Neural cell (in vitro differentiated cells): ENCODE results near the gene FKBP2. TPM values are rescaled to one million over a fixed set of nuclear protein-coding genes. Genes with fewer than 3 reads are reported as not detected.
A peak's percentile ranks its signal among the peaks of the same experiment; 100 is the strongest.

Experiments used
- H2AFZ ChIP-seq: fragments of 200-600, 300-800 bp; sonication (generic), shearing (Covaris generic); 2 replicates; pipeline ENCODE4 v1.6.0; 2014; ENCODE audit warnings: low read depth, mild to moderate bottlenecking, antibody characterized with exemption, low read length, moderate library complexity
- H3F3A ChIP-seq: fragments of 200-600 bp; shearing (Covaris generic); 2 replicates; pipeline ENCODE4 v1.6.1; 2016; ENCODE audit warnings: mild to moderate bottlenecking, moderate library complexity, mixed read lengths, antibody characterized with exemption, low read length; ENCODE audit not compliant: insufficient read depth, poor library complexity, severe bottlenecking
- H3K27ac ChIP-seq: fragments of 200-600, 300-800 bp; sonication (generic), shearing (Covaris generic); 2 replicates; pipeline ENCODE4 v1.5.1; 2014; ENCODE audit warnings: mild to moderate bottlenecking, low read length, moderate library complexity
- H3K27me3 ChIP-seq: fragments of 300-800, 200-600 bp; sonication (generic), shearing (Covaris generic); 2 replicates; pipeline ENCODE4 v1.6.0; 2014; ENCODE audit warnings: mild to moderate bottlenecking, low read depth, low read length, moderate library complexity; ENCODE audit not compliant: insufficient read depth
- H3K36me3 ChIP-seq: fragments of 300-800, 200-600 bp; sonication (generic), shearing (Covaris generic); 2 replicates; pipeline ENCODE4 v1.5.1; 2014; ENCODE audit warnings: mild to moderate bottlenecking, antibody characterized with exemption, low read length, moderate library complexity; ENCODE audit not compliant: insufficient read depth
- H3K4me2 ChIP-seq: fragments of 300-800, 200-600 bp; sonication (generic), shearing (Covaris generic); 2 replicates; pipeline ENCODE4 v1.6.0; 2014; ENCODE audit warnings: mild to moderate bottlenecking, low read length
- H3K4me3 ChIP-seq: fragments of 300-800, 200-600 bp; sonication (generic), shearing (Covaris generic); 2 replicates; pipeline ENCODE4 v1.5.1; 2014; ENCODE audit warnings: mild to moderate bottlenecking, low read length, moderate library complexity
- H3K79me2 ChIP-seq: fragments of 200-600 bp; shearing (Covaris generic); replicated peaks from 2 replicates; pipeline ENCODE4 v1.6.0; 2014; ENCODE audit warnings: mild to moderate bottlenecking, low read length, moderate library complexity; ENCODE audit not compliant: insufficient read depth
- H3K9ac ChIP-seq: fragments of 300-800, 200-600 bp; sonication (generic), shearing (Covaris generic); 2 replicates; pipeline ENCODE4 v1.6.1; 2016; ENCODE audit warnings: mild to moderate bottlenecking, low read length, mixed read lengths
- H3K9me2 ChIP-seq: fragments of 200-600 bp; shearing (Covaris generic); 2 replicates; pipeline ENCODE4 v1.6.1; 2016; ENCODE audit warnings: mild to moderate bottlenecking, low read length, mixed read lengths; ENCODE audit not compliant: insufficient read depth
- H3K9me3 ChIP-seq: fragments of 200-600, 300-800 bp; sonication (generic), shearing (Covaris generic); 2 replicates; pipeline ENCODE4 v1.6.1; 2016; ENCODE audit warnings: mild to moderate bottlenecking, mixed run types, low read length, moderate library complexity, mixed read lengths
- H4K20me1 ChIP-seq: fragments of 200-600 bp; shearing (Covaris generic); 2 replicates; pipeline ENCODE4 v1.6.1; 2016; ENCODE audit warnings: mild to moderate bottlenecking, mixed run types; ENCODE audit not compliant: insufficient read depth
- EP300 ChIP-seq: fragments of 450-650 bp; conservative IDR thresholded peaks from 2 replicates; pipeline ENCODE4 v1.6.1; 2014; ENCODE audit warnings: antibody characterized with exemption, mild to moderate bottlenecking, moderate library complexity; ENCODE audit not compliant: poor library complexity, severe bottlenecking
- EZH2 ChIP-seq: fragments of 200-600, 300-800 bp; shearing (Covaris generic), sonication (generic); IDR thresholded peaks from 2 replicates; pipeline ENCODE4 v1.6.1; 2014; ENCODE audit warnings: antibody characterized with exemption, low read length, borderline replicate concordance, mild to moderate bottlenecking; ENCODE audit not compliant: insufficient read depth, poor library complexity, severe bottlenecking
- MXI1 ChIP-seq: fragments of 450-650 bp; conservative IDR thresholded peaks from 2 replicates; pipeline ENCODE4 v1.6.1; 2014; ENCODE audit warnings: antibody characterized with exemption, mild to moderate bottlenecking; ENCODE audit not compliant: poor library complexity, severe bottlenecking
- POLR2AphosphoS5 ChIP-seq: IDR thresholded peaks from 2 replicates; pipeline ENCODE4 v1.6.1; 2012
- RAD21 ChIP-seq: fragments of 450-650 bp; conservative IDR thresholded peaks from 2 replicates; pipeline ENCODE4 v1.6.1; 2014; ENCODE audit warnings: antibody characterized with exemption, mild to moderate bottlenecking, moderate library complexity
- SMC3 ChIP-seq: fragments of 450-650 bp; conservative IDR thresholded peaks from 2 replicates; pipeline ENCODE4 v1.6.1; 2014; ENCODE audit warnings: antibody characterized with exemption, mild to moderate bottlenecking, moderate library complexity; ENCODE audit not compliant: poor library complexity
- TAF1 ChIP-seq: IDR thresholded peaks from 2 replicates; pipeline ENCODE4 v1.6.1; 2012; ENCODE audit warnings: low read depth
- polyA plus RNA-seq: library from polyadenylated mRNA; depleted of rRNA; stranded (reverse); fragments of >200 nt; gene quantifications from 2 replicates; pipeline ENCODE4 v1.2.3, GENCODE V29; 2014
- TF ChIP-seq, protein P1 (sequence below): fragments of 450-650 bp; IDR thresholded peaks from 2 replicates; pipeline ENCODE4 v1.5.1; 2014; ENCODE audit warnings: antibody characterized with exemption, mild to moderate bottlenecking, moderate library complexity; ENCODE audit not compliant: poor library complexity, severe bottlenecking
- TF ChIP-seq, protein P2 (sequence below): IDR thresholded peaks from 2 replicates; pipeline ENCODE4 v1.6.1; 2012; ENCODE audit warnings: borderline replicate concordance

Gene FKBP2
- polyA plus RNA-seq, 1 donor from 2014 or later: 47.4 TPM

DNA sequence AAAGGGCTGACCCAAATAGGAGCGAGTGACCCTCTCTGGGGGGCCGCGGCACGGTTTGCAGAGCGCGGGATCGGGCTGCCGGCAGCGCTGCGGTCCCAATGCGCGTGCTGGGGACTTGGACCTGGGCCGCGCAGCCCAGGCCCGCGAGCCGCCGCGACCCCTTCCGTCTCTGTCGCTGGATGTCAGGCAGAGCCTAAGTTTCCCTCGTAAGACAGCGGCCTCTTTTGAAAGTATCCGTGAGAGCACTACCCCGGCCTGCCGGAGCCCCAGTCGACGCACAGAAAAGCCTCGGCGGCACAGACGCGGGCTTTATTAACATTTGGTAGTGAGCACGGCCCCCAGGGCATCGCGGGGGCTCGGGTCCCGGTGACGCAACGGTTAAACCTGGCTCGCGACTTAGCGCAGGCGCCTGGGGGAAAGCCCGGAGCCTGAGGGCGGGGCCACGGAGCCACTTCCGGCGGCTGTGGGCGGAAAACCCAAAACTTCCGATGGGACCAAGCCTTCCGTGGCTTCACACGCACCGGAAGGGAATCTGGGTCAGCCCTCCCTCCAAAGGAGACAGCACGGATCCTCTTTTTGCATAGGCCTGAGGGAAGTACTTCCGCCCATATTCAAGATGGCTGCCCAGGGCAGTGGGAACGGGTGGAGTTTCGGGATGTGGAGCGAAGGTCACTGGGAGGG is 28.8 kb downstream of the FKBP2 start:
- Histone ChIP-seq H3K4me3 (peak overlapping the region; percentile 96), H3K36me3 (no peaks in the 10 kb centered on the region), H3F3A (peaks cover 6% of the 10 kb centered on the region), H3K27ac (peak overlapping the region; percentile 87), H3K4me2 (peak overlapping the region; percentile 97), H4K20me1 (no peaks in the 10 kb centered on the region), H2AFZ (peak overlapping the region; percentile 45), H3K27me3 (no peaks in the 10 kb centered on the region), H3K9ac (peak overlapping the region; percentile 87), H3K9me2 (no peaks in the 10 kb centered on the region), H3K9me3 (no peaks in the 10 kb centered on the region), H3K79me2 (no peaks in the 10 kb centered on the region)
- TF ChIP-seq RAD21 (peak; percentile 70), SMC3 (peak; percentile 70), MXI1 (peak; percentile 71), POLR2AphosphoS5 (peak; percentile 76), EP300 (peak; percentile 39), TAF1 (peak; percentile 49), EZH2 (no peak)
- TF ChIP-seq, protein P1, sequence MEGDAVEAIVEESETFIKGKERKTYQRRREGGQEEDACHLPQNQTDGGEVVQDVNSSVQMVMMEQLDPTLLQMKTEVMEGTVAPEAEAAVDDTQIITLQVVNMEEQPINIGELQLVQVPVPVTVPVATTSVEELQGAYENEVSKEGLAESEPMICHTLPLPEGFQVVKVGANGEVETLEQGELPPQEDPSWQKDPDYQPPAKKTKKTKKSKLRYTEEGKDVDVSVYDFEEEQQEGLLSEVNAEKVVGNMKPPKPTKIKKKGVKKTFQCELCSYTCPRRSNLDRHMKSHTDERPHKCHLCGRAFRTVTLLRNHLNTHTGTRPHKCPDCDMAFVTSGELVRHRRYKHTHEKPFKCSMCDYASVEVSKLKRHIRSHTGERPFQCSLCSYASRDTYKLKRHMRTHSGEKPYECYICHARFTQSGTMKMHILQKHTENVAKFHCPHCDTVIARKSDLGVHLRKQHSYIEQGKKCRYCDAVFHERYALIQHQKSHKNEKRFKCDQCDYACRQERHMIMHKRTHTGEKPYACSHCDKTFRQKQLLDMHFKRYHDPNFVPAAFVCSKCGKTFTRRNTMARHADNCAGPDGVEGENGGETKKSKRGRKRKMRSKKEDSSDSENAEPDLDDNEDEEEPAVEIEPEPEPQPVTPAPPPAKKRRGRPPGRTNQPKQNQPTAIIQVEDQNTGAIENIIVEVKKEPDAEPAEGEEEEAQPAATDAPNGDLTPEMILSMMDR: peak; percentile 62
- TF ChIP-seq, protein P2, sequence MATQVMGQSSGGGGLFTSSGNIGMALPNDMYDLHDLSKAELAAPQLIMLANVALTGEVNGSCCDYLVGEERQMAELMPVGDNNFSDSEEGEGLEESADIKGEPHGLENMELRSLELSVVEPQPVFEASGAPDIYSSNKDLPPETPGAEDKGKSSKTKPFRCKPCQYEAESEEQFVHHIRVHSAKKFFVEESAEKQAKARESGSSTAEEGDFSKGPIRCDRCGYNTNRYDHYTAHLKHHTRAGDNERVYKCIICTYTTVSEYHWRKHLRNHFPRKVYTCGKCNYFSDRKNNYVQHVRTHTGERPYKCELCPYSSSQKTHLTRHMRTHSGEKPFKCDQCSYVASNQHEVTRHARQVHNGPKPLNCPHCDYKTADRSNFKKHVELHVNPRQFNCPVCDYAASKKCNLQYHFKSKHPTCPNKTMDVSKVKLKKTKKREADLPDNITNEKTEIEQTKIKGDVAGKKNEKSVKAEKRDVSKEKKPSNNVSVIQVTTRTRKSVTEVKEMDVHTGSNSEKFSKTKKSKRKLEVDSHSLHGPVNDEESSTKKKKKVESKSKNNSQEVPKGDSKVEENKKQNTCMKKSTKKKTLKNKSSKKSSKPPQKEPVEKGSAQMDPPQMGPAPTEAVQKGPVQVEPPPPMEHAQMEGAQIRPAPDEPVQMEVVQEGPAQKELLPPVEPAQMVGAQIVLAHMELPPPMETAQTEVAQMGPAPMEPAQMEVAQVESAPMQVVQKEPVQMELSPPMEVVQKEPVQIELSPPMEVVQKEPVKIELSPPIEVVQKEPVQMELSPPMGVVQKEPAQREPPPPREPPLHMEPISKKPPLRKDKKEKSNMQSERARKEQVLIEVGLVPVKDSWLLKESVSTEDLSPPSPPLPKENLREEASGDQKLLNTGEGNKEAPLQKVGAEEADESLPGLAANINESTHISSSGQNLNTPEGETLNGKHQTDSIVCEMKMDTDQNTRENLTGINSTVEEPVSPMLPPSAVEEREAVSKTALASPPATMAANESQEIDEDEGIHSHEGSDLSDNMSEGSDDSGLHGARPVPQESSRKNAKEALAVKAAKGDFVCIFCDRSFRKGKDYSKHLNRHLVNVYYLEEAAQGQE: no peak

DNA sequence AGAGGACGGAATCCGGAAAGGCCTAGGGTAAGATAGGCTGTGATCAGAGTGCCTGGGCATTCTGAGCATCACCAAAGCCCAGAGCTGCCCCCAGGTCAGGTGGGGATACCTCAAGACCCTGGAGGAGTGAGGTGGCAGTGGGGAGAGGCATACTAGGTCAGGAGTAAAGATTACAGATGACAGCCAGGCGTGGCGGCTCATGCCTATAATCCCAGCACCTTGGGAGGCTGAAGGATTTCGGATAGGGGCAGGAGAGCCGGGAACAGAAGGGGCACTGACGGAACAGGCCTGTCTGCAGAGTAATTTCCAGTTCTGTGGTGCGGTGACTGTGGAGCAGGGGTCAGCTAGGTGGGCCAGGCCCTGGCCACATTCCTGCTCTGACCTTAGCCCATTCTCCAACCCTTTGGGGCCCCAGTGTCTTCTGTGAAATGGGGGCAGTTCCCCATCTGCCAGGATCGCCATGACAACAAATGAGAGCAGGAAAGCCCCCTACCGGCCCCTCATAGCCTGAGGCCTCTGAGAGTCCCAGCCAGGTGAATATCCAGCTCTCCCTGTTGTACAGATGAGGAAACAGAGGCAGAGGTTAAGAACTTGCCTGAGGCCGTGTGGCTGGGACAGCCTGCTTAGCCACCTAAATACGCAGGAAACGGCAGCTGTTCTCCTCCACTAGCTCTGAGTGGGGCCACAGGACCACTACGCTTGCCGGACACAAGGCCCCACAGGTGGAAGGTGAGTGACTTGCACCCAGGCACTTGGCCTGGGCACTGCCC is 34.3 kb downstream of the FKBP2 start:
- H3K36me3 ChIP-seq: no peaks in the 10 kb centered on the region
- H3K27ac ChIP-seq: no peak overlapping the region
- no peaks in the 10 kb centered on the region for H4K20me1 ChIP-seq
- no peaks in the 10 kb centered on the region for H3K79me2 ChIP-seq
- no peaks in the 10 kb centered on the region for H3K9me3 ChIP-seq
- no peaks in the 10 kb centered on the region for H3K9me2 ChIP-seq
- H3F3A ChIP-seq: peaks cover 4% of the 10 kb centered on the region
- no peaks in the 10 kb centered on the region for H3K27me3 ChIP-seq
- H3K4me2 ChIP-seq: no peak overlapping the region
- TF ChIP-seq, protein P2: no peak
- no peak for TF ChIP-seq TAF1
- TF ChIP-seq SMC3: no peak
- TF ChIP-seq POLR2AphosphoS5: no peak
- TF ChIP-seq, protein P1: no peak
- TF ChIP-seq RAD21: no peak
- no peak for TF ChIP-seq MXI1
- TF ChIP-seq EP300: no peak
- TF ChIP-seq EZH2: no peak
- H2AFZ ChIP-seq: no peak overlapping the region
- no peak overlapping the region for H3K9ac ChIP-seq
- no peak overlapping the region for H3K4me3 ChIP-seq
